ENCODE data around the gene PRKAR2A.

- TF ChIP-seq, protein P1, sequence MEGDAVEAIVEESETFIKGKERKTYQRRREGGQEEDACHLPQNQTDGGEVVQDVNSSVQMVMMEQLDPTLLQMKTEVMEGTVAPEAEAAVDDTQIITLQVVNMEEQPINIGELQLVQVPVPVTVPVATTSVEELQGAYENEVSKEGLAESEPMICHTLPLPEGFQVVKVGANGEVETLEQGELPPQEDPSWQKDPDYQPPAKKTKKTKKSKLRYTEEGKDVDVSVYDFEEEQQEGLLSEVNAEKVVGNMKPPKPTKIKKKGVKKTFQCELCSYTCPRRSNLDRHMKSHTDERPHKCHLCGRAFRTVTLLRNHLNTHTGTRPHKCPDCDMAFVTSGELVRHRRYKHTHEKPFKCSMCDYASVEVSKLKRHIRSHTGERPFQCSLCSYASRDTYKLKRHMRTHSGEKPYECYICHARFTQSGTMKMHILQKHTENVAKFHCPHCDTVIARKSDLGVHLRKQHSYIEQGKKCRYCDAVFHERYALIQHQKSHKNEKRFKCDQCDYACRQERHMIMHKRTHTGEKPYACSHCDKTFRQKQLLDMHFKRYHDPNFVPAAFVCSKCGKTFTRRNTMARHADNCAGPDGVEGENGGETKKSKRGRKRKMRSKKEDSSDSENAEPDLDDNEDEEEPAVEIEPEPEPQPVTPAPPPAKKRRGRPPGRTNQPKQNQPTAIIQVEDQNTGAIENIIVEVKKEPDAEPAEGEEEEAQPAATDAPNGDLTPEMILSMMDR (IDR thresholded peaks at IDR 0.05): no peak
- no peak for TF ChIP-seq POLR2A (IDR thresholded peaks at IDR 0.05)
These were observed 149.7 kb downstream of the PRKAR2A start for GRCh38 chr3:48697952-48698351.
